Cardiac atrium fibroblast (primary cell): ENCODE results near the gene FAM228B. TPM values are rescaled to one million over a fixed set of nuclear protein-coding genes. Genes with fewer than 3 reads are reported as not detected.

Experiments
- total RNA-seq: library from RNA; depleted of rRNA; stranded (reverse); fragments of >200 nt; gene quantifications from 2 replicates; pipeline ENCODE4 v1.2.3, GENCODE V29; 2015

The FAM228B gene
- total RNA-seq, result 1.3 and 2.3 TPM in 2 replicates

DNA sequence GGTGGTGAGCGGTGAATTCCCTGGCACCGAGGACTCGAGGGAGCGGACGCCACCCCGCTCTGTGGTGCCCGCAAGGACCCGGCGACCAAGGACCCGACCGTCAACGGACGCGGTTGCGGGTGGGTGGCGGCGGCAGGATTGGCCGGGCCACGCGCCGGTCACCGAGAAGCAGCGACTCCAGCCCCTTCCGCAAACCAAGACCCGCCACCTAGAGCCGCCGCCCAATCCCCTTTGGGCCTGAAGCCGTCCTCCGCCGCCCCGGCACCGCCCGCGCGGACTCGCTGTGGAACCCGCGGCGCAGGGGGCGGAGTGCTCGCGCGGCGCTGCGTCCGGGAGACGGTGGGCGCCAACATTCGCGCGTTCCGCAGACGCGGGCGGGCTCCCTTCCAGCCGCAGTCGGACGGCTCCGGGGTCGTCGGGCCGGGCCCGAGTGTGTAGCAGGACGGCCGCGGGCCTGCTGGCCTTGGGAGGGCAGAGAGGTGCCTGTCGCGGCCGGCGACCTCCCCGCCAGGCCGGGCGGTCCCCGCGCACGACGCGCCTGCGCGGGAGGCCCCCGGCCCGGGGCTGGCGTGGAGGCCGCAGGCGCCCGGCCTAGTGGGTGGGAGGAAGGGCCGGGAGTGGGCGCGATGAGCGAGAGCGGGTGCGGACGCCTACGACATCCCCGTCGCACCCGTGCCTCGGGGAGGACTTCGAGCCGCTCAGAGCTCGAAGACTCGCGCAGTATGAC is at the start of gene FAM228B, which contains the start of gene PFN4:
TSS of gene FAM228B (plus strand) at position 275 of the 727 bp plus-strand sequence. CDS start 893 bp downstream, outside the sequence.
TSS of gene PFN4 (minus strand) at position 140 of the 727 bp plus-strand sequence. CDS start 799 bp downstream, outside the sequence.

GRCh38 chr2:24075915-24076848 is 47.1 kb upstream of the FAM228B start, which contains the start of gene SF3B6:
TSS of gene SF3B6 (minus strand) at chr2:24076326. CDS start at chr2:24076229, 97 bp downstream.

DNA sequence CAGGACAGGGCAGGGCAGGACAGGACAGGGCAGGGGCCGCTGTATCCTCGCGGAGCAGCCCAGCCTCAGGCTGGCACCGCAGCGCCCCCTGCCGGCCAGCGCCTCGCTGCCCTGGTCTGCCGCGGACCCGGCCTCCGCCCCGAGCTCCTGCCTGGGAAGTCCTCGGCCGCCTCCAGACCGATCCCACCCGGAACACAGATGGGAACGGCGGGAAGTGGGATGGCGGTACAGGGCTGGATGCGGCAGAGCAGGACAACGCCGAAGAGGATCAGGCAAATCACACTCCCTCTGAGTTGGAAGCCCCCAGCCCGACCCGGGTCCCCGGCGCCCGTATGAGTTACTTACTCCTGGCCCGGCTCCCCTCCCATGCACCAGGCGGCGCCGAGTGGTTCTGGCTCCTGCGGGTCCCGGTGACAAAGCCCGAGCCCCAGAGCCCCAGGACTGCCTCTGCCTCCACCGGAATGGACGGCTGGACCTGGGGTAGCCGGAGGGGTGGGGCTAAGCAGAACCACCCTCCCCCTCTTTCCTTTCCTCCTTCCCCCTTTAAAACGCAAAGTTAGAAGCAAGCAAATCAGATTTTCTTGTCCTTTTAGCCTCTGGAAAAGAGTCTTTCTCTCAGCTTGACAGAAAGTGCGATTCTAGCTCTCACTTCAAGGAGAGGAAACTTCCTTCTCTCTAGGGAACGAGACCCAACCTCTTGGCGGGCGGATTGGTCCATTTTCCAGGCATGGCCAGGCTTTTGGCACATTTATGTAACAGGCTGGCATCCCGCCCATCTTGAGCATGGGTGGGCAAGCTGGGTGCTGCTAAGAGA is 38.7 kb upstream of the FAM228B start, which contains the start of gene TP53I3:
TSS of gene TP53I3 (minus strand) at position 449 of the 814 bp plus-strand sequence. CDS start 508 bp downstream, outside the sequence.

DNA sequence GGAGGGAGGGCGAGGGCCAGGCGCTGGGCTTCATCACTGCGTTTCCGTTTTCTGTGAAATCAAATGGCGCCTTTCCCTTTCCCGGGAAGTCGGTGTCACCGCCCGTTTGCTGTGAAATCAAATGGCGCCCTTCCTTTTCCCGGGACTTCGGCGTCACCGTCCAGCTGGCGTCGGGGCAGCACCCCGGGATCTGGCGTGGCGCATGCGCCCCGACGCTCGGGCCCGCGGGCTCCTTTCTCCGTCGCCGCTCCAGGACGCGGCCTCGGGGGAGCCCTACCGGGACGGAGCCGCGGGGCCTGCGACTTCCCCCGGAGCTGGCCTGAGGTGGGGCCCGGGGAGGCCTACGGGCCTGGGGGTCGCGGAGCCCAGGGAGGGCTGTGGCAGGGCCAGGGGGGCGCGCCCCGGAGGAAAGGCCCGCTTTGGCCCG is 51.6 kb downstream of the FAM228B start, which contains the start of gene FAM228A:
TSS of gene FAM228A (plus strand) at position 203 of the 427 bp plus-strand sequence. CDS start 428 bp downstream, outside the sequence.

Other genes starting within 250 kb of the FAM228B start
- 3.2 and 5.3 TPM in 2 replicates for gene ATAD2B, start 196.3 kb upstream of the FAM228B start, total RNA-seq
- 10.1 and 11.5 TPM in 2 replicates for gene UBXN2A, start 183.0 kb upstream of the FAM228B start, total RNA-seq
- 0.32 TPM in 1 of 2 replicates, not detected in the other for gene MFSD2B, start 113.4 kb upstream of the FAM228B start, total RNA-seq
- gene WDCP, start 76.1 kb upstream of the FAM228B start, total RNA-seq, result 6.1 and 9.6 TPM in 2 replicates
- 19.3 and 21.5 TPM in 2 replicates for gene FKBP1B, start 73.7 kb upstream of the FAM228B start, total RNA-seq
- gene SF3B6, start 47.1 kb upstream of the FAM228B start, total RNA-seq, result 121 and 136 TPM in 2 replicates
- gene TP53I3, start 38.6 kb upstream of the FAM228B start, total RNA-seq, result 39.7 and 55.1 TPM in 2 replicates
- gene PFN4, start 135 bp upstream of the FAM228B start, total RNA-seq, result not detected in 2 replicates
- 1.1 TPM in 1 of 2 replicates, not detected in the other for gene FAM228A, start 51.6 kb downstream of the FAM228B start, total RNA-seq
- gene ITSN2, start 237.1 kb downstream of the FAM228B start, total RNA-seq, result 19.9 and 22.0 TPM in 2 replicates